Skin of body (tissue), 2 donors: ENCODE measurements around the gene HHIPL2. TPM values are rescaled to one million over a fixed set of nuclear protein-coding genes. Genes with fewer than 3 reads are reported as not detected.
"Not testable (repeated sequence)": the region's sequence is repeated elsewhere in the genome, so short reads cannot be mapped to it uniquely, and the experiment has no call there.

ENCODE experiments used
- DNase-seq: peaks from one replicate; lab custom pipeline; 2025; lab: John Stamatoyannopoulos, UW
- total RNA-seq: library from RNA; depleted of rRNA; stranded (reverse); fragments of >200 nt; gene quantifications from one replicate; pipeline ENCODE4 v1.2.3, GENCODE V29; 2014

The HHIPL2 gene
- total RNA-seq, 1 donor from 2014 or later, result 0.10 TPM

DNA sequence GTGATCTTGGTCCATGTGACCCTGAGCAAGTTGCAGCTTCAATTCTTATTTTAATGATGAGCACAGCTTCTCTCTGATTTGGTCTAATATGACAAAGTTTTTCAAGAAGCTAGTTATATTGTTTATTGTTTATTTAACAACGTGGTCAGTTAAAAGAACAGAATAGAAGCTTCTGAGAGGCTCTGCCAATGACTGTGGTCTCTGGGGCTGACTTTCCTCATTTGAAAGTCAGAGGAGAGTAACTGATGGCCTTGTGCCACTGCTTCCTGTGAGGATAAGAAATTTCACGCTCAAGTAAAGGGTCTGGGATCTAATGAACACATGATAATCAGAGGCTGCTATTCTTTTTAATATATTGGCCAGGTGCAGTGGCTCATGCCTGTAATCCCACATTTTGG, 7.3 kb downstream of the HHIPL2 start:
- DNase-seq, result no peak

DNA sequence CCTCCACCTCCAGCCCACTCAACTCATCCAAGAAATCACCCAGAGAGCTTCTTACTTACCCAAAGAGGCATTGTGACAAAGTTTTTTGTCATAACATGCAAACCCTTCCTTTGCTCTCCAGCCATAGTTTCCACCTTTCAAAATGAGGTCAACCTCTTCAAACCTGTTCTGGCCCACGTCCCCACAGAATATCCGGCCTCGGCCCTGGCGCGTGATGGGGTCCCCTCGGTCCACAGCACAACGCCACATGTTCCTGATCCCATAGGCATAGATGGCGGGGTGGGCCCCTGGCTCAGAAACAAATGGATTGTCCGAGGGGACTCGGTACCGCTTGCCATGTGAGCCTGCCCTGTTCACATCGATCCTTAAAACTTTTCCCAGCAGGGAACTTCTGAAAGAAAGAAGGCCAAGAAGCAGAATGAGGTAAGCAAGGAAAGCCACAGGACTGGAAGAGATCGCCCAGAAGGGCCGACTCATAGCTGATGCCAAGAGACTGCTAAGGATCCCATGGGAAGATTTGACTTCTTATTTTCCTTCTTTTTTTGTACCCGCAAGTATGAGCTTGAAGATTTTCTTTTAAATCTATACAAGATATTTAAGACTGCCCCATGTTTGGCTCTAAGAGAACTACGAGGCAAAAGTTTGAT, 7.8 kb downstream of the HHIPL2 start:
- no peak for DNase-seq

DNA sequence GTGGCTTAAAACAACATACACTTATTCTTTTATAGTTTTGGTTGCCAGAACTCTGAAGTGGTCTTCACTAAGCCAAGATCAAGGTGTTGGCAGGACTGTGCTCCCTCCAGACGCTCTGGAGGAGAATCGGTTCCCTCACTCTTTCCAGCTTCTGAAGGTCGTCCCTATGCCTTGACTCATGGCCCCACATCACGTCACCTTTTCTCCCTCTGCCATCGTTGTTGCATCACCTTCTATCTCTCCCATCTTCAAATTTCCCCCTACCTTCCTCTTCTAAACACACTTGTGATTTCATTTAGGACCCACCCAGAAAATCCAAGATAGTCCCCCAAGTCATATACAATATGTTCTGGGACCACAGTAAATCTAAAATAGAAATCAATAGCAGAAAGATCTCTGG, 12.4 kb downstream of the HHIPL2 start:
- no peak for DNase-seq

DNA sequence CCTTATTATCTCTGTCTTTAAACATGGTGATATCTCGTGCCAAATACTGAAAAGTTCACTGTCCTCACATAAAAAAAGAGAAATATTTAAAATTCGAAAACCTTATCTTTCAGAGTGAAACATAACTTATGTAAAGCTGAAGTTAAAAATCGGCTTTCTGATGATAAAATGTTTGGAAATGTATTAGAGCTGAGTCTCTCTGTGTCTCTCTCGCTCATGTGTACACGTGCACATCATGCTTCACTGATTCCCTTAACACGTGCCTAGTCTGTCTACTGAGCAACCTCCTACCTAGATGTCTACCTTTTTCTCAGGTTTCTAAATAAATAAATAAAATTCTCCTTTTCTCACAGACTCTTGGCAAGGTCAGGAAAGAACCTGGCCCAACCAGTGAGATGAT, 17.1 kb downstream of the HHIPL2 start:
- DNase-seq, result no peak

DNA sequence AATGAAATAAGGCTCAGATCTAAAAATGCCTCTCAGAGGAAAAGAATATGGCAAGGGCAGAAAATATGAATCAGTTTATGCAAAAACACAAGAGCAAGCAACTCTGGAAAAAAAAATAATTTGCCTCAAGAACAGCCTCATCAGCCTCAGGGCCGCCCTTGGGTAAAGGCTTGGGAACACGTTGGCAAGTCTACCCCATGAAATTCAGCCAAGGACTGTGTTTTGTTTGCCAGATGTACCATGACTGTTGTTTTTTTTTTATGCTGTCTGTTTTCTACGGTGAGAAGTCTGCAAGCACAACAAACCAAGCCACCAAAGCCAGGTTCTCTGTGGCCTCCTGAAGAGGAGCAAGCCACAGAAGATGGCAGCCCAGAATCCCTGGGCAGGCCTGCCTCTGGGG, 18.0 kb downstream of the HHIPL2 start:
- DNase-seq, result no peak

DNA sequence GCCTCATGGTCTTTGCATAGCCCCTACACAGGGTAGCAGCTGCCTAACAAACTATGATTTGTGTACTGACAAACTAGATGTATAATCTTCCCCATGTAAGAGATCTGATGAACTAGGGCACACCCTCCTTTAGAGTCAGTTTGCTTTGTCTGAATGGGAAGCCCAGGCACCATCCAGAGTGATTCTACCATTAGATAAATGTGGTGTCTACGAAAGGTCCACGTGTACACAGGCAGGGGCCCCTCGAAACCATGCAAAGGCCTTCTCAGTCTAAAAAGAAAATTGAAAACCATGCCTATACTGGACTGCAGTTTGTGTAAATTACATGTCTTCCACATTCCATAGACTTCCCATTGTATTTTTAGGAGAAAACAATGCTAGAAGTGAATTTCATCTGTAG, 18.7 kb downstream of the HHIPL2 start:
- DNase-seq, result no peak

GRCh38 chr1:222525951-222526350, 22.0 kb downstream of the HHIPL2 start:
- DNase-seq, result no peak

GRCh38 chr1:222523852-222524251, 24.1 kb downstream of the HHIPL2 start:
- DNase-seq, result no peak

- DNase-seq, result no peak
Measured at GRCh38 chr1:222522105-222522915, 25.6 kb downstream of the HHIPL2 start.

- no peak for DNase-seq
Measured at GRCh38 chr1:222521299-222522104, 26.4 kb downstream of the HHIPL2 start.

GRCh38 chr1:222489496-222489895, 58.4 kb downstream of the HHIPL2 start:
- DNase-seq, result not testable (repeated sequence)

DNA sequence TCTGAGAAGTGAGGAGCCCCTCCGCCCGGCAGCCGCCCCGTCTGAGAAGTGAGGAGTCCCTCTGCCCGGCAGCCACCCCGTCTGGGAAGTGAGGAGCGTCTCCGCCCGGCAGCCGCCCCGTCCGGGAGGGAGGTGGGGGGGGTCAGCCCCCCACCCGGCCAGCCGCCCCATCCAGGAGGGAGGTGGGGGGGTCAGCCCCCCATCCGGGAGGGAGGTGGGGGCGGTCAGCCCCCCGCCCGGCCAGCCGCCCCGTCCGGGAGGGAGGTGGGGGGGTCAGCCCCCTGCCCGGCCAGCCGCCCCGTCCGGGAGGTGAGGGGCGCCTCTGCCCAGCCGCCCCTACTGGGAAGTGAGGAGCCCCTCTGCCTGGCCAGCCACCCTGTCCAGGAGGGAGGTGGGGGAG, 60.1 kb downstream of the HHIPL2 start:
- DNase-seq, result not testable (repeated sequence)

DNA sequence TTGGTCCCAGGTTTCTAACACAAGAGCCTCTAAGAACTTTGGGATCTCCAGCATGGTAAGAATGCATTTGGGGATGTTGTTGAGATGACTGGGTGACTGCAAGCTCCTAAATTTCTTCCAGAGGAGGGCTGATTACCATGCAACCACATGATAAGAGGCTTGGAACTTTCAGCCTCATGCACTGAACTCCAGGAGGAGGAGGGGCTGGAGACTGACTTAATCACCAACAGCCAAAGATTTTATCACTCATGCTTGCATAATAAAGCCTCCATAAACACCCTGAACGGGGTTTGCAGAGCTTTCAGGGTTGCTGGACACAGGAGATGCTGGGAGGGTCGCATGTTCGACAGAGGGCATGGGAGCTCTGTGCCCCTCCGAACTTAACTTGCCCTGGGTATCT, 63.9 kb downstream of the HHIPL2 start:
- DNase-seq, result not testable (repeated sequence)

- DNase-seq, result not testable (repeated sequence)
Measured at GRCh38 chr1:222479567-222479966, 68.3 kb downstream of the HHIPL2 start.

DNA sequence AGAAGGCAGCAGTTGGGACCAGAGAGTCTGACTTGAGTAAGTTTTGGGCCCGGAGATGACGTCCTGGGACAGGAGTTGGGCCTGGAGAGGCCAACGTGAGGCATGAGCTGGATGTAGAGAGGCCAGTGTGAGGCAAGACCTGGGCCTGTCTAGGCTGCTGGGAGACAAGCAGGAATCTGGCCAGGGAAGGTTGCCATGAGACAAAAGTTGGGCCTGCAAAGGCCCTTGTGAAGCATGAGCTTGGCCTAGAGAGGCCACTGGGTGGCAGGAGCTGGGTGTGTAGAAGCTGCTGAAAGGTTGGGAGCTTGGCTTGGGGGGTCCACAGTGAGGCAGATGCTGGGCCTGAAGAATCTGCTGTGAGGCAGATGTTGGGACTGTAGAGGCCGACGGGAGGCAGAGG, 71.5 kb downstream of the HHIPL2 start:
- not testable (repeated sequence) for DNase-seq

DNA sequence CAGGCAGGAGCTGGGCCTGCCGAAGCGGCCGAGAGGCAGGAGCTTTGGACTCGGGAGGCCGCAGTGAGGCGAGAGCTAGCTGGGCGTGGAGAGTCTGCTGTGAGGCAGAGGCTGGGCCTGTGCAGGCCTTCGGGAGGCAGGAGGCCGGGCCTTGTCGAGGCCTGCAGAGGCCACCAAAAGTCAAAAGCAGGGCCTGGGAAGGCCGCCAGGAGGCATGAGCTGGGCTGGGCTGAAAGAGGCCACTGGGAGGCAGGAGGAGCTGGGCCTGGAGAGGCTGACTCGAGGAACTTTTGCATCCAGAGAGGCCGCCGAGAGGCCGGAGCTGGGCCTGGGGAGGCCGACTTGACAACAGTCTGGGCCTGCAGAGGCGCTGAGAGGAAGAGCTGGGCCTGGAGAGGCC, 74.2 kb downstream of the HHIPL2 start:
- DNase-seq, result not testable (repeated sequence)

DNA sequence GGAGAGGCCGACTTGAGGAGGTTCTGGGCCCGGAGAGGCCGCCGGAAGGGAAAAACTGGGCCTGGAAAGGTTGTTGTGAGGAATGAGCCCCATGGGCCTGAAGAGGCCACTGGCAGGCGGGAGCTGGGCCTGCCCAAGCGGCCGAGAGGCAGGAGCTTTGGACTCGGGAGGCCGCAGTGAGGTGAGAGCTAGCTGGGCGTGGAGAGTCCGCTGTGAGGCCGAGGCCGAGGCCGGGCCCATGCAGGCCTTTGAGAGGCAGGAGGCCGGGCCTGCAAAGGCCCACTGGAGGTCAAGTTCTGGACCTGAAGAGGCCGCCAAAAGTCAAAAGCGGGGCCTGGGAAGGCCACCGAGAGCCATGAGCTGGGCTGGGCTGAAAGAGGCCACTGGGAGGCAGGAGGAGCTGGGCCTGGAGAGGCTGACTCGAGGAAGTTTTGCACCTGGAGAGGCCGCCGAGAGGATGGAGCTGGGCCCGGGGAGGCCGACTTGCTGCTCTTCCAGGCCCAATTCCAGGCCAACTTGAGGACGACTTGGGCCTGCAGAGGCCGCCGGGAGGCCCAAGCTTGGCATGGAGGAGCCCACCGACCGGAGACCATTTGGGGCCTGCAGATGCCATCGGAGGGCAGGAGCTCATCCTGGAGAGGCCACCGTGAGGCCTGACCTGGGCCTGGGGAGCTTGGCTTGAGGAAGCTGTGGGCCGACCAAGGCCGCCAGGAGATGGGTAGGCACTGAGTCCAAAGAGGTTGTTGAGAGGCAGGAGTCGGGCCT, 74.9 kb downstream of the HHIPL2 start:
- DNase-seq, result not testable (repeated sequence)
